ENCODE measurements around the gene RRN3. TPM values are rescaled to one million over a fixed set of nuclear protein-coding genes. Genes with fewer than 3 reads are reported as not detected.

Gene RRN3
- total RNA-seq, 6 experiments from 2014 or later, result 27.8 to 36.3 (median 31.3) TPM

GRCh38 chr16:15057681-15058417 lies 36.2 kb downstream of the RRN3 start:
- TF ChIP-seq CTCF (IDR thresholded peaks at IDR 0.05), result no peak
- Mint-ChIP-seq H3K4me3 (no peak overlapping the region), H3K27ac (no peak overlapping the region), H3K27me3 (ENCODE audit: insufficient read depth) (no peaks in the 10 kb centered on the region; the same call in 1 of the 2 replicates), H3K9me3 (no peaks in the 10 kb centered on the region), H3K36me3 (ENCODE audit: low read depth) (peaks cover 42% of the 10 kb centered on the region), H3K4me1 (ENCODE audit: low read depth) (peaks cover 25% of the 10 kb centered on the region)
- DNase-seq, result no peak

DNA sequence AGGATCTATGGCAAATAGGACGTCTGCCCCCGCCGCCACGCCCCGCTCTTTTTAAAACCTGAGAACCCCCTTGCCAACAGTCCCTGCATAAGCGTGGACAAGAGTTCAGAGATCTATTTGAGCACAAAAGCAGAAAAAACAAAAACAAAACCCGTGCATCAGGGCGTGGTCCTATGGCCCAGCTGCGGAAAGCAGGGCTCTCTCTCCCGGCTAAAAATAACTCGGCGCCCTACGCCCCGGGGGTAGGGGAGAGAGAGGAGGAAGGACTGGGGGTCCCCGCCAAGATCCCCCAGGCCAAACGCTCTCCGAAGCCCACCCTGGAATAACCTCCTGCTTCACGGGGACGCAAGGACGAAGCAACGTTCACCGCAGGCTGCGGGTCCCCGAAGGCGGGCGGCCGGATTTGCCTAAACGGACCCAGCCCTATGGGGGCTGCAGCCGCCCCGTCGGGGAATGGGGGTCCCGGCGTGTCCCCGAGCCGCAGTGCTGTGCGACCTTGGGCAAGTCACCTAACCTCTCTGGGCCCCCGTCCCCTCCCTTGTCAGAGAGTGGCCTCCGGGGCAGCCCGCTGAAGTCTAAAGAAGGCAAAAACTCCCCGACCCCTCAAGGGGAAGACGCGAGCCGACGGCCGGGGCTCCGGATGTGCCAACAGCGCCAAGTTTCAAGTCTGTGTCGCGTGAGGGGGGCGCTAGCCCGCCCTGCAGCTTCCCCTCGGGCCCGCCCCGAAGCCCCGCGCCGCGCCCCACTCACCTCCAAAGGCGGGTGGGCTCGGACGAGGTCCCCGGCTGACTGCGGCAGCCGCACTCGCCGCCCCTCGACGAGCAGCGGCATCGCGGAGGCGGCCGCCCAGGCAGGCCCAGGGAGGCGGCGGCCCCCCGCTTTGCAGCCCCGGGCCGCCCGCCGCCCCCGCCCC lies 38.7 kb downstream of the RRN3 start:
- no peaks in the 10 kb centered on the region; the same call in 1 of the 2 replicates for H3K27me3 Mint-ChIP-seq (ENCODE audit: insufficient read depth)
- H3K9me3 Mint-ChIP-seq, result no peaks in the 10 kb centered on the region
- peaks cover 20% of the 10 kb centered on the region; the same call in 1 of the 2 replicates for H3K36me3 Mint-ChIP-seq (ENCODE audit: low read depth)
- DNase-seq, result no peak
- peak overlapping the region; percentile 95 for H3K4me3 Mint-ChIP-seq
- peaks cover 14% of the 10 kb centered on the region for H3K4me1 Mint-ChIP-seq (ENCODE audit: low read depth)
- peak; percentile 53; the same call in 1 of the 2 replicates for TF ChIP-seq CTCF (IDR thresholded peaks at IDR 0.05)
- peak overlapping the region; percentile 70 for H3K27ac Mint-ChIP-seq

GRCh38 chr16:15054357-15055140 lies 39.5 kb downstream of the RRN3 start:
- Mint-ChIP-seq H3K4me1 (ENCODE audit: low read depth) (peaks cover 14% of the 10 kb centered on the region), H3K36me3 (ENCODE audit: low read depth) (peaks cover 20% of the 10 kb centered on the region; the same call in 1 of the 2 replicates), H3K27me3 (ENCODE audit: insufficient read depth) (no peaks in the 10 kb centered on the region; the same call in 1 of the 2 replicates), H3K4me3 (peak overlapping the region; percentile 95), H3K27ac (peak overlapping the region; percentile 70), H3K9me3 (no peaks in the 10 kb centered on the region)
- peak; percentile 6 for DNase-seq
- no peak for TF ChIP-seq CTCF (IDR thresholded peaks at IDR 0.05)

DNA sequence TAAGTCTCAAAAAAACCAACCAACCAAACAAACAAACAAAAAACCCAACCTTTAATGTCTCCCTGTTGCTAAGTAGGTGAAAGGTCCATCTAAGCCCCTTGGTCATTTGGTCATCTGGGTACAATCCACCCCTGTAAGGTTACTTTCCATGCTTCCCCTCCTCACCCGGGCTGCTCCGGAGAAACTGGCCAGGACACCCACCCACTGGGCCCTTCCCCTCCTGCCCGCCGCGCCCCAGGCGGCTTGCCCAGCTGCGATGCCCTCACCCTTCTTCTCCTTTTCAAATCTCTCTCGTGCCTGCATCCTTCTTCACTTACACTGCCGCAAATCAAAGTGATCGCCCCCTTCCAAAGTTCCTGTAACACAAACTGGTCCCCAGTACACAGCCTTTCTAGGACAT lies 40.2 kb downstream of the RRN3 start:
- Mint-ChIP-seq H3K36me3 (ENCODE audit: low read depth) (peaks cover 15% of the 10 kb centered on the region; the same call in 1 of the 2 replicates), H3K27ac (peak overlapping the region; percentile 36; the same call in 1 of the 2 replicates), H3K27me3 (ENCODE audit: insufficient read depth) (no peaks in the 10 kb centered on the region; the same call in 1 of the 2 replicates), H3K4me1 (ENCODE audit: low read depth) (peaks cover 14% of the 10 kb centered on the region), H3K9me3 (no peaks in the 10 kb centered on the region), H3K4me3 (peak overlapping the region; percentile 95; the same call in 1 of the 2 replicates)
- no peak for DNase-seq
- no peak for TF ChIP-seq CTCF (IDR thresholded peaks at IDR 0.05)
